GM23338 (cell line): ENCODE results near the gene ECE1. TPM values are rescaled to one million over a fixed set of nuclear protein-coding genes. Genes with fewer than 3 reads are reported as not detected.

Experiments
- ATAC-seq: fragments of 200-7000 bp; cut with Tn5 transposase; 3 replicates; pipeline ENCODE4 v1.9.1; 2020
- DNase-seq: peaks from one replicate; pipeline ENCODE4 v3.0.0-alpha.2; 2015; ENCODE audit warnings: low spot score
- H2AFZ ChIP-seq: fragments of 200-600 bp; sonication (generic); 2 replicates; pipeline ENCODE4 v1.8.0; 2016; ENCODE audit warnings: antibody characterized with exemption, mild to moderate bottlenecking, moderate library complexity
- H3F3A ChIP-seq: fragments of 200-600 bp; sonication (generic); replicated peaks from 2 replicates; pipeline ENCODE4 v1.8.0; 2017; ENCODE audit warnings: antibody characterized with exemption, mixed run types, low read depth
- H3K27ac ChIP-seq: fragments of 200-600 bp; sonication (generic); 2 replicates; pipeline ENCODE4 v1.6.1; 2016; ENCODE audit warnings: low read depth
- H3K27me3 ChIP-seq: fragments of 200-600 bp; sonication (generic); 2 replicates; pipeline ENCODE4 v1.8.0; 2016; ENCODE audit warnings: mild to moderate bottlenecking, mixed run types, moderate library complexity; ENCODE audit not compliant: insufficient read depth
- H3K36me3 ChIP-seq: fragments of 200-600 bp; sonication (generic); 2 replicates; pipeline ENCODE4 v1.8.0; 2016; ENCODE audit warnings: mild to moderate bottlenecking; ENCODE audit not compliant: insufficient read depth
- H3K4me1 ChIP-seq: fragments of 200-600 bp; sonication (generic); 2 replicates; pipeline ENCODE4 v1.8.0; 2016; ENCODE audit warnings: mild to moderate bottlenecking, moderate library complexity; ENCODE audit not compliant: insufficient read depth
- H3K4me2 ChIP-seq: fragments of 200-600 bp; sonication (generic); 2 replicates; pipeline ENCODE4 v1.7.1; 2017; ENCODE audit warnings: mixed run types
- H3K4me3 ChIP-seq: fragments of 200-600 bp; sonication (generic); 2 replicates; pipeline ENCODE4 v1.6.1; 2016; ENCODE audit warnings: mixed run types
- H3K79me2 ChIP-seq: fragments of 200-600 bp; sonication (generic); replicated peaks from 2 replicates; pipeline ENCODE4 v1.8.0; 2017; ENCODE audit warnings: mild to moderate bottlenecking; ENCODE audit not compliant: insufficient read depth
- H3K9me2 ChIP-seq: fragments of 200-600 bp; sonication (generic); 2 replicates; pipeline ENCODE4 v1.8.0; 2017; ENCODE audit not compliant: insufficient read depth
- H4K20me1 ChIP-seq: fragments of 200-600 bp; sonication (generic); replicated peaks from 2 replicates; pipeline ENCODE4 v1.8.0; 2017; ENCODE audit warnings: mild to moderate bottlenecking; ENCODE audit not compliant: insufficient read depth
- H3K27ac Mint-ChIP-seq: 2 replicates; pipeline ENCODE4 v1.8.0; 2020; ENCODE audit warnings: inconsistent platforms, mild to moderate bottlenecking, moderate library complexity, mixed read lengths
- H3K27me3 Mint-ChIP-seq: 3 replicates; pipeline ENCODE4 v1.8.0; 2022; ENCODE audit warnings: low read depth, mild to moderate bottlenecking, moderate library complexity, mixed read lengths, inconsistent platforms; ENCODE audit not compliant: insufficient read depth, poor library complexity
- H3K36me3 Mint-ChIP-seq: 3 replicates; pipeline ENCODE4 v1.8.0; 2021; ENCODE audit warnings: low read depth, mild to moderate bottlenecking, inconsistent platforms, moderate library complexity, mixed read lengths
- H3K4me1 Mint-ChIP-seq: 3 replicates; pipeline ENCODE4 v1.8.0; 2020; ENCODE audit warnings: mild to moderate bottlenecking, inconsistent platforms, mixed read lengths
- H3K4me3 Mint-ChIP-seq: 3 replicates; pipeline ENCODE4 v1.8.0; 2021; ENCODE audit warnings: moderate library complexity, mild to moderate bottlenecking, inconsistent platforms, mixed read lengths
- H3K9me3 Mint-ChIP-seq: 3 replicates; pipeline ENCODE4 v1.8.0; 2020; ENCODE audit warnings: moderate library complexity, mild to moderate bottlenecking, inconsistent platforms, mixed read lengths
- CREB1 ChIP-seq: fragments of 250-450 bp; sonication (Bioruptor Pico); IDR thresholded peaks from 2 replicates; pipeline ENCODE4 v1.5.0; 2020; ENCODE audit warnings: low read depth, mild to moderate bottlenecking, moderate library complexity
- EZH2 ChIP-seq: fragments of 200-600 bp; sonication (generic); IDR thresholded peaks from one replicate; pipeline ENCODE4 v1.8.0; 2017; ENCODE audit warnings: antibody characterized with exemption, mild to moderate bottlenecking, low read depth; ENCODE audit not compliant: unreplicated experiment
- EZH2phosphoT487 ChIP-seq: fragments of 200-600 bp; sonication (generic); IDR thresholded peaks from one replicate; pipeline ENCODE4 v1.8.1; 2018; ENCODE audit warnings: antibody characterized with exemption; ENCODE audit not compliant: unreplicated experiment
- JUNB ChIP-seq: IDR thresholded peaks from one replicate; pipeline ENCODE4 v1.6.1; 2016; ENCODE audit warnings: antibody characterized with exemption; ENCODE audit not compliant: unreplicated experiment
- NANOG ChIP-seq: IDR thresholded peaks from 2 replicates; pipeline ENCODE4 v1.6.1; 2016; ENCODE audit warnings: antibody characterized with exemption, borderline replicate concordance
- STAT1 ChIP-seq: IDR thresholded peaks from one replicate; pipeline ENCODE4 v1.6.1; 2016; ENCODE audit warnings: antibody characterized with exemption; ENCODE audit not compliant: unreplicated experiment
- ZNF114 ChIP-seq: fragments of 250-450 bp; sonication (Bioruptor Pico); IDR thresholded peaks from 2 replicates; pipeline ENCODE4 v1.5.0; 2020; ENCODE audit warnings: mild to moderate bottlenecking, moderate library complexity
- ZNF331 ChIP-seq: fragments of 250-450 bp; sonication (Bioruptor Pico); IDR thresholded peaks from 2 replicates; pipeline ENCODE4 v1.5.0; 2020; ENCODE audit warnings: low read depth, mild to moderate bottlenecking, moderate library complexity
- polyA plus RNA-seq: library from polyadenylated mRNA; unstranded; fragments of >200 nt; fragmentation: Nextera tagmentation; extraction: Ambion mirVana; gene quantifications from 2 replicates; pipeline ENCODE4 v1.2.1, GENCODE V29; 2016
- total RNA-seq: library from RNA; depleted of rRNA; stranded (reverse); fragments of >200 nt; shearing (Covaris generic); gene quantifications from 2 replicates; pipeline ENCODE4 v1.2.3, GENCODE V29; 2014
- TF ChIP-seq, protein P1 (sequence below): IDR thresholded peaks from one replicate; pipeline ENCODE4 v1.6.1; 2018; ENCODE audit warnings: antibody characterized with exemption; ENCODE audit not compliant: unreplicated experiment
- TF ChIP-seq, protein P2 (sequence below): IDR thresholded peaks from 2 replicates; pipeline ENCODE4 v1.6.1; 2016; ENCODE audit warnings: antibody characterized with exemption
- TF ChIP-seq, protein P3 (sequence below), 2 experiments: fragments of 200-600 bp in 1 of 2; sonication (generic) in 1 of 2; conservative IDR thresholded peaks; 2 replicates each; pipeline versions ENCODE4 v1.5.1 to v1.6.1; 2016 to 2017; ENCODE audit warnings: antibody characterized with exemption in 2 of 2, low read depth in 2 of 2, mild to moderate bottlenecking in 2 of 2, moderate library complexity in 1 of 2

The ECE1 gene
- total and polyA plus RNA-seq, 2 experiments from 2014 or later: 11.0 to 45.0 TPM

DNA sequence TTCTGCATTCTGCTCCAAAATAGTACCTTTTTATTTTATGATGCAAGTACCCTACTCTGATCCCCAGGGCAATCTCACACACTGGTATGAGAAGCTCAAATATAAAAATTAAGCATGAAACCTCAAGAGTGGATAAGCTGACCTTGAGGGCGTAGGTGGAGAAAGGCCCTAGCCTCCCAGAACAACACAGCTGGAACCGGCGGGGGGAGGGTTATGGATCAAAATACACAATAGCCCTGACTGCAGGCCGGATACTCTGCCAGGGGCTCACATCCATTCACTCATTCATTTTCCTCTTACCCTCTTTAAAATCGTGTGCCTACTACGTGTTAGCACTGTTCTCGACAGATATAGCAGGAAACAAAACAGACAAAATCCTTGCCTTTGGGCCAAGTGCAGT, 32.8 kb upstream of the ECE1 start:
- no peak overlapping the region for H2AFZ ChIP-seq
- peak overlapping the region; percentile 73 for H3K4me2 ChIP-seq
- ATAC-seq: peak; percentile 35
- no peaks in the 10 kb centered on the region for H3K9me2 ChIP-seq
- Mint-ChIP-seq H3K27ac (peak overlapping the region; percentile 92), H3K4me1 (peaks cover 93% of the 10 kb centered on the region), H3K27me3 (peaks cover 14% of the 10 kb centered on the region), H3K36me3 (peaks cover 2% of the 10 kb centered on the region; the same call in 2 of the 3 replicates), H3K4me3 (peak overlapping the region; percentile 28; the same call in 1 of the 3 replicates), H3K9me3 (no peaks in the 10 kb centered on the region)
- no peak for DNase-seq
- peak overlapping the region; percentile 13; the same call in 1 of the 2 replicates for H3K4me3 ChIP-seq
- H3K79me2 ChIP-seq: peaks cover 25% of the 10 kb centered on the region
- H4K20me1 ChIP-seq: no peaks in the 10 kb centered on the region
- TF ChIP-seq ZNF114 (CRISPR knock-in tag) (no peak), ZNF331 (CRISPR knock-in tag) (no peak), EZH2 (no peak)
- TF ChIP-seq, protein P1, sequence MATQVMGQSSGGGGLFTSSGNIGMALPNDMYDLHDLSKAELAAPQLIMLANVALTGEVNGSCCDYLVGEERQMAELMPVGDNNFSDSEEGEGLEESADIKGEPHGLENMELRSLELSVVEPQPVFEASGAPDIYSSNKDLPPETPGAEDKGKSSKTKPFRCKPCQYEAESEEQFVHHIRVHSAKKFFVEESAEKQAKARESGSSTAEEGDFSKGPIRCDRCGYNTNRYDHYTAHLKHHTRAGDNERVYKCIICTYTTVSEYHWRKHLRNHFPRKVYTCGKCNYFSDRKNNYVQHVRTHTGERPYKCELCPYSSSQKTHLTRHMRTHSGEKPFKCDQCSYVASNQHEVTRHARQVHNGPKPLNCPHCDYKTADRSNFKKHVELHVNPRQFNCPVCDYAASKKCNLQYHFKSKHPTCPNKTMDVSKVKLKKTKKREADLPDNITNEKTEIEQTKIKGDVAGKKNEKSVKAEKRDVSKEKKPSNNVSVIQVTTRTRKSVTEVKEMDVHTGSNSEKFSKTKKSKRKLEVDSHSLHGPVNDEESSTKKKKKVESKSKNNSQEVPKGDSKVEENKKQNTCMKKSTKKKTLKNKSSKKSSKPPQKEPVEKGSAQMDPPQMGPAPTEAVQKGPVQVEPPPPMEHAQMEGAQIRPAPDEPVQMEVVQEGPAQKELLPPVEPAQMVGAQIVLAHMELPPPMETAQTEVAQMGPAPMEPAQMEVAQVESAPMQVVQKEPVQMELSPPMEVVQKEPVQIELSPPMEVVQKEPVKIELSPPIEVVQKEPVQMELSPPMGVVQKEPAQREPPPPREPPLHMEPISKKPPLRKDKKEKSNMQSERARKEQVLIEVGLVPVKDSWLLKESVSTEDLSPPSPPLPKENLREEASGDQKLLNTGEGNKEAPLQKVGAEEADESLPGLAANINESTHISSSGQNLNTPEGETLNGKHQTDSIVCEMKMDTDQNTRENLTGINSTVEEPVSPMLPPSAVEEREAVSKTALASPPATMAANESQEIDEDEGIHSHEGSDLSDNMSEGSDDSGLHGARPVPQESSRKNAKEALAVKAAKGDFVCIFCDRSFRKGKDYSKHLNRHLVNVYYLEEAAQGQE: no peak
- H3K36me3 ChIP-seq: no peaks in the 10 kb centered on the region
- no peaks in the 10 kb centered on the region for H3K27me3 ChIP-seq
- H3F3A ChIP-seq: no peaks in the 10 kb centered on the region
- H3K27ac ChIP-seq: peak overlapping the region; percentile 90
- peaks cover 90% of the 10 kb centered on the region for H3K4me1 ChIP-seq

DNA sequence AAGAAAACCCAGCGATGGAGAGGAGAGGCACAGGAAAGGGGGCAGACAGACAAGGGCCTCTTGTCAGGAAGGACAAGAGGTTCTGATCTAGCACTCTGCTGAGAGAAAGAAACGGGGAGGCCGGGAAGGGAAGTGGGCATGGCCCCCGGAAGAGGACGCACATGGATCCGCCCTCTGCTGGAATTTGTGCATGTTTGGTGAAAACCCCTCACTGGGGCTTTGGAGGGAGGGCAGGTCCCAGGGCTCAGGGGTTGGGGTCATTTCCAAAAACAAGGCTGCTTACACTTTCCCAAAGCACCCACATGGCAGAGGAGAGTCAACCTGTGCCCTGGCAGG, 32.4 kb upstream of the ECE1 start:
- Mint-ChIP-seq H3K27ac (peak overlapping the region; percentile 92), H3K4me3 (peak overlapping the region; percentile 37; the same call in 1 of the 3 replicates), H3K27me3 (peaks cover 16% of the 10 kb centered on the region), H3K4me1 (peaks cover 96% of the 10 kb centered on the region), H3K9me3 (no peaks in the 10 kb centered on the region), H3K36me3 (no peaks in the 10 kb centered on the region)
- Histone ChIP-seq H3K36me3 (no peaks in the 10 kb centered on the region), H3K4me2 (peak overlapping the region; percentile 73), H3K9me2 (no peaks in the 10 kb centered on the region), H2AFZ (no peak overlapping the region), H3K27me3 (no peaks in the 10 kb centered on the region), H3K27ac (peak overlapping the region; percentile 90), H4K20me1 (no peaks in the 10 kb centered on the region), H3K79me2 (peaks cover 20% of the 10 kb centered on the region), H3F3A (no peaks in the 10 kb centered on the region), H3K4me3 (peak overlapping the region; percentile 13; the same call in 1 of the 2 replicates), H3K4me1 (peaks cover 88% of the 10 kb centered on the region)
- no peak for DNase-seq
- ATAC-seq: peak; percentile 4
- TF ChIP-seq ZNF331 (CRISPR knock-in tag): no peak
- no peak for TF ChIP-seq NANOG
- no peak for TF ChIP-seq EZH2
- TF ChIP-seq, protein P2, sequence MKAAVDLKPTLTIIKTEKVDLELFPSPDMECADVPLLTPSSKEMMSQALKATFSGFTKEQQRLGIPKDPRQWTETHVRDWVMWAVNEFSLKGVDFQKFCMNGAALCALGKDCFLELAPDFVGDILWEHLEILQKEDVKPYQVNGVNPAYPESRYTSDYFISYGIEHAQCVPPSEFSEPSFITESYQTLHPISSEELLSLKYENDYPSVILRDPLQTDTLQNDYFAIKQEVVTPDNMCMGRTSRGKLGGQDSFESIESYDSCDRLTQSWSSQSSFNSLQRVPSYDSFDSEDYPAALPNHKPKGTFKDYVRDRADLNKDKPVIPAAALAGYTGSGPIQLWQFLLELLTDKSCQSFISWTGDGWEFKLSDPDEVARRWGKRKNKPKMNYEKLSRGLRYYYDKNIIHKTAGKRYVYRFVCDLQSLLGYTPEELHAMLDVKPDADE: no peak
- TF ChIP-seq STAT1: no peak
- no peak for TF ChIP-seq CREB1
- TF ChIP-seq EZH2phosphoT487: no peak
- TF ChIP-seq JUNB: no peak
- no peak for TF ChIP-seq ZNF114 (CRISPR knock-in tag)
- TF ChIP-seq, protein P3, sequence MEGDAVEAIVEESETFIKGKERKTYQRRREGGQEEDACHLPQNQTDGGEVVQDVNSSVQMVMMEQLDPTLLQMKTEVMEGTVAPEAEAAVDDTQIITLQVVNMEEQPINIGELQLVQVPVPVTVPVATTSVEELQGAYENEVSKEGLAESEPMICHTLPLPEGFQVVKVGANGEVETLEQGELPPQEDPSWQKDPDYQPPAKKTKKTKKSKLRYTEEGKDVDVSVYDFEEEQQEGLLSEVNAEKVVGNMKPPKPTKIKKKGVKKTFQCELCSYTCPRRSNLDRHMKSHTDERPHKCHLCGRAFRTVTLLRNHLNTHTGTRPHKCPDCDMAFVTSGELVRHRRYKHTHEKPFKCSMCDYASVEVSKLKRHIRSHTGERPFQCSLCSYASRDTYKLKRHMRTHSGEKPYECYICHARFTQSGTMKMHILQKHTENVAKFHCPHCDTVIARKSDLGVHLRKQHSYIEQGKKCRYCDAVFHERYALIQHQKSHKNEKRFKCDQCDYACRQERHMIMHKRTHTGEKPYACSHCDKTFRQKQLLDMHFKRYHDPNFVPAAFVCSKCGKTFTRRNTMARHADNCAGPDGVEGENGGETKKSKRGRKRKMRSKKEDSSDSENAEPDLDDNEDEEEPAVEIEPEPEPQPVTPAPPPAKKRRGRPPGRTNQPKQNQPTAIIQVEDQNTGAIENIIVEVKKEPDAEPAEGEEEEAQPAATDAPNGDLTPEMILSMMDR (conservative IDR thresholded peaks at IDR 0.05; ENCODE audit: low read depth in 2 of 2): no peak
